Aorta (tissue), 5 donors: ENCODE results near the gene SEMA4B. TPM values are rescaled to one million over a fixed set of nuclear protein-coding genes. Genes with fewer than 3 reads are reported as not detected.
"Not testable (repeated sequence)": the region's sequence is repeated elsewhere in the genome, so short reads cannot be mapped to it uniquely, and the experiment has no call there.

Experiments
- ATAC-seq: fragments of 200-7000 bp; cut with Tn5 transposase; one replicate; pipeline ENCODE4 v1.9.1; 2022; ENCODE audit warnings: moderate library complexity; ENCODE audit not compliant: low FRiP score
- DNase-seq, 2 donors: peaks; one replicate each; pipeline ENCODE4 v3.0.0-alpha.2; 2020
- H3K27ac ChIP-seq, 2 donors: one replicate each; pipeline ENCODE4 v1.5.1; 2013; ENCODE audit warnings: low read length in 2 of 2, mild to moderate bottlenecking in 2 of 2, moderate library complexity in 2 of 2, control low read depth in 1 of 2, inconsistent platforms in 1 of 2, low read depth in 1 of 2
- H3K27me3 ChIP-seq, 2 donors: one replicate each; pipeline ENCODE4 v1.6.1; 2013; ENCODE audit warnings: control low read depth in 1 of 2, low read length in 1 of 2, mild to moderate bottlenecking in 1 of 2, moderate library complexity in 1 of 2; ENCODE audit not compliant: insufficient read depth in 2 of 2, control insufficient read depth in 1 of 2
- H3K36me3 ChIP-seq, 2 donors: one replicate each; pipeline ENCODE4 v1.6.1; 2013; ENCODE audit warnings: control low read depth in 1 of 2, low read length in 1 of 2, mild to moderate bottlenecking in 1 of 2; ENCODE audit not compliant: insufficient read depth in 2 of 2, control insufficient read depth in 1 of 2
- H3K4me1 ChIP-seq, 2 donors: one replicate each; pipeline ENCODE4 v1.6.1; 2013; ENCODE audit warnings: low read length in 2 of 2, control low read depth in 1 of 2, mild to moderate bottlenecking in 1 of 2, moderate library complexity in 1 of 2; ENCODE audit not compliant: insufficient read depth in 2 of 2, control insufficient read depth in 1 of 2
- H3K4me3 ChIP-seq, 2 donors: one replicate each; pipeline ENCODE4 v1.5.1; 2013; ENCODE audit warnings: low read length in 2 of 2, control low read depth in 1 of 2, mild to moderate bottlenecking in 1 of 2
- H3K9me3 ChIP-seq: one replicate; pipeline ENCODE4 v1.6.1; 2013; ENCODE audit warnings: mild to moderate bottlenecking, low read length; ENCODE audit not compliant: control insufficient read depth
- WGBS, 2 donors: extraction: QIAGEN DNeasy Blood & Tissue Kit; methylation state at CpG; one replicate each; pipeline ENCODE4 v1.1.7; 2013; 5-methylcytosine and 5-hydroxymethylcytosine counted together
- intact Hi-C, 2 donors: fragments of 100-400 bp; cut with DNase I; formaldehyde crosslinking; loops; one replicate each; pipeline versions ENCODE4 v1.14.2 to v1.15.0; 2022
- polyA plus RNA-seq, 2 donors: library from polyadenylated mRNA; stranded (reverse); fragments of 200-250 nt; gene quantifications; one replicate each; pipeline ENCODE4 v1.2.3, GENCODE V29; 2013
- total RNA-seq, 2 donors: library from RNA; stranded (reverse); fragmentation: NEBNext Ultra II Directional; extraction: Animal tissue kit (Norgen Biotek cat#: 25700); gene quantifications; one replicate each; pipeline ENCODE4 v1.2.1, GENCODE V29; 2021
- donor health status: healthy with polysubstance abuse.
- donor health status: Bipolar disorder and iron deficiency.
- donor health status: DM: no; HTN: no; CAD: no.
- donor health status: DM: no; HTN: no; CAD: no.
- donor health status: DM: yes; HTN: yes; CAD: no.

Gene SEMA4B
- total and polyA plus RNA-seq, 4 donors = 9.7 to 30.4 (median 15.1) TPM

GRCh38 chr15:90249203-90249863 lies 48.2 kb downstream of the SEMA4B start, which contains the start of gene TTLL13:
Gene TTLL13, plus strand, starts transcription at chr15:90249556. Its CDS starts 1,075 bp downstream, at chr15:90250631.
- no peaks in the 10 kb centered on the region for H3K4me1 ChIP-seq
- H3K4me3 ChIP-seq = peak within 1 kb of the TSS; percentile 24 to 27
- H3K27ac ChIP-seq = no peak within 1 kb of the TSS
- H3K9me3 ChIP-seq = no peaks in the 10 kb centered on the region
- H3K36me3 ChIP-seq = no peaks in the 10 kb centered on the region
- peak; percentile 96 for ATAC-seq
- H3K27me3 ChIP-seq = no peaks in the 10 kb centered on the region
- intact Hi-C loops = no loop called here
- 1% methylated on average over 43 to 44 of the region's 44 CpGs for WGBS, 2 donors
- DNase-seq = peak; percentile 98

GRCh38 chr15:90257776-90258175 lies 56.6 kb downstream of the SEMA4B start:
- Histone ChIP-seq H3K27ac (no peak overlapping the region), H3K4me1 (no peaks in the 10 kb centered on the region), H3K9me3 (no peaks in the 10 kb centered on the region), H3K27me3 (no peaks in the 10 kb centered on the region), H3K4me3 (no peak overlapping the region), H3K36me3 (no peaks in the 10 kb centered on the region)
- peak in 1 of 2 donors; percentile 4 for DNase-seq
- WGBS, 2 donors = 82% methylated on average over 7 of the region's 7 CpGs
- intact Hi-C loops = no loop called here
- no peak for ATAC-seq

GRCh38 chr15:90259524-90259923 lies 58.4 kb downstream of the SEMA4B start:
- Histone ChIP-seq H3K36me3 (no peaks in the 10 kb centered on the region), H3K27me3 (no peaks in the 10 kb centered on the region), H3K9me3 (no peaks in the 10 kb centered on the region), H3K27ac (no peak overlapping the region), H3K4me3 (no peak overlapping the region), H3K4me1 (no peaks in the 10 kb centered on the region)
- intact Hi-C loops = no loop called here
- no peak for DNase-seq
- ATAC-seq = no peak
- WGBS, 2 donors = 77 to 78% methylated on average over 5 of the region's 5 CpGs

- WGBS, 2 donors = 83 to 90% methylated on average over 5 to 6 of the region's 6 CpGs
- H3K36me3 ChIP-seq, H3K27ac ChIP-seq, H3K4me1 ChIP-seq, H3K27me3 ChIP-seq, H3K9me3 ChIP-seq, intact Hi-C loops, H3K4me3 ChIP-seq, DNase-seq, ATAC-seq: not testable (repeated sequence)
Measured at GRCh38 chr15:90260731-90261130, 59.6 kb downstream of the SEMA4B start.

GRCh38 chr15:90261811-90262210 lies 60.7 kb downstream of the SEMA4B start:
- intact Hi-C loops = no loop called here

GRCh38 chr15:90262426-90262825 lies 61.3 kb downstream of the SEMA4B start:
- no peaks in the 10 kb centered on the region for H3K36me3 ChIP-seq
- ATAC-seq (no peak), DNase-seq (no peak)

More at GRCh38 chr15:90261811-90262210, 60.7 kb downstream of the SEMA4B start:
- no peak for DNase-seq
- Histone ChIP-seq H3K27ac (no peak overlapping the region), H3K9me3 (no peaks in the 10 kb centered on the region), H3K4me3 (no peak overlapping the region), H3K36me3 (no peaks in the 10 kb centered on the region), H3K27me3 (no peaks in the 10 kb centered on the region), H3K4me1 (no peaks in the 10 kb centered on the region)
- 87 to 90% methylated on average over 5 of the region's 5 CpGs for WGBS, 2 donors
- no peak for ATAC-seq

GRCh38 chr15:90264671-90265070 lies 63.5 kb downstream of the SEMA4B start:
- intact Hi-C loops = loop anchor here in 1 of 2 donors (5.0 kb wide), 1 partner anchor 32 kb away; the partner anchor contains the start of genes CIB1 and GDPGP1
- no peak for DNase-seq
- Histone ChIP-seq H3K4me1 (no peaks in the 10 kb centered on the region), H3K27me3 (no peaks in the 10 kb centered on the region), H3K36me3 (no peaks in the 10 kb centered on the region), H3K27ac (peak overlapping the region; percentile 84 to 91), H3K9me3 (no peaks in the 10 kb centered on the region), H3K4me3 (peak overlapping the region; percentile 37 to 80)
- 38 to 51% methylated on average over 4 of the region's 4 CpGs for WGBS, 2 donors
- ATAC-seq = no peak

More at GRCh38 chr15:90262426-90262825, 61.3 kb downstream of the SEMA4B start:
- H3K9me3 ChIP-seq = no peaks in the 10 kb centered on the region
- no peak overlapping the region for H3K4me3 ChIP-seq
- 72 to 80% methylated on average over 5 of the region's 5 CpGs for WGBS, 2 donors
- no peaks in the 10 kb centered on the region for H3K27me3 ChIP-seq
- no peak overlapping the region for H3K27ac ChIP-seq
- H3K4me1 ChIP-seq = no peaks in the 10 kb centered on the region
- intact Hi-C loops = no loop called here

GRCh38 chr15:90265271-90266060 lies 64.3 kb downstream of the SEMA4B start, which contains the start of gene NGRN:
Gene NGRN, plus strand, starts transcription at chr15:90265672. Its CDS starts 41 bp downstream, at chr15:90265713.
- 0% methylated on average over 56 to 59 of the region's 59 CpGs for WGBS, 2 donors
- Histone ChIP-seq H3K4me1 (no peaks in the 10 kb centered on the region), H3K27me3 (no peaks in the 10 kb centered on the region), H3K27ac (peak within 1 kb of the TSS; percentile 84 to 91), H3K9me3 (no peaks in the 10 kb centered on the region), H3K36me3 (peaks cover 2 to 4% of the 10 kb centered on the region in 2 donors), H3K4me3 (peak within 1 kb of the TSS; percentile 80 to 81)
- intact Hi-C loops = loop anchor here in 1 of 2 donors (5.0 kb wide), 1 partner anchor 33 kb away; the partner anchor contains the start of genes CIB1 and GDPGP1
- DNase-seq (peak; percentile 95 to 97), ATAC-seq (peak; percentile 97)
